NCI-H146 treated with DMSO at 0.1 percent for 48 hours (cell line): Measurements from ENCODE around the gene IMPG2.

ENCODE experiments used
- DNase-seq: peaks from one replicate; lab custom pipeline; 2025; ENCODE audit not compliant: unreplicated experiment; lab: John Stamatoyannopoulos, UW

Gene IMPG2

DNA sequence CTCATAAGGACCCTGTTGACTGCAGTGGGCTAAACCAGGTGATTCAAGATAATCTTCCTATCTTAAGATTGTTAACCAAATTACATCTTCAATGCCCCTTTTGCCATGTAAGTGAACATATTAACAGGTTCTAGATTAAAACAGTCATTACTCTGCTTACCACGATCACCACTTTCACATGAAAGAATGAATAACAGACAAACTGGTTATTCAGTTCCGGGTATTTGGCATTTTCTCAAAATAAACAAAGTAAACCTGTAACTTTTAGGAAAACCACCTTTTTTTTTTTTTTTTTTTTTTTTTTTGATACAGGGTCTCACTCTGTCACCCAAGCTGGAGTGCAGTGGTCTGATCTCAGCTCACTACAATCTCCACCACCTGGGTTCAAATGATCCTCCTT, 131.2 kb downstream of the IMPG2 start:
- no peak for DNase-seq

DNA sequence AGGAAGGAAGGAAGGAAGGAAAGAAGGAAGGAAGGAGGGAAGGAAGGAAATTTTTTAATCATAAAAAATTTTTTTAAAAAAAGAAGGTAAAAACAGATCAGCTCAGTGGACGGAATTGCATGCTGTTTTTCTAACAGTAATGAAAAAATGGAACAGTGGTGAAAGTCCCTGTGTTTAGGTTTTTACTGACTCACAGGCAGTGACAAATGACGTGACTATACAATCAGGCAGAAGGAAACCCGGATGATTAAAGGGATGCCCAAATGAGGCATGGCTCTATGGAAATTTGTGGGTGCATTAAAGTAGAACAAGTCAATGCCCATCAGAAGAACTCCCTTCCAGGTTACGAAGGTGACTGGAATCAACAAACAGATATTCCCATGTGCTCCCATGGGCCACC, 135.0 kb downstream of the IMPG2 start:
- no peak for DNase-seq

DNA sequence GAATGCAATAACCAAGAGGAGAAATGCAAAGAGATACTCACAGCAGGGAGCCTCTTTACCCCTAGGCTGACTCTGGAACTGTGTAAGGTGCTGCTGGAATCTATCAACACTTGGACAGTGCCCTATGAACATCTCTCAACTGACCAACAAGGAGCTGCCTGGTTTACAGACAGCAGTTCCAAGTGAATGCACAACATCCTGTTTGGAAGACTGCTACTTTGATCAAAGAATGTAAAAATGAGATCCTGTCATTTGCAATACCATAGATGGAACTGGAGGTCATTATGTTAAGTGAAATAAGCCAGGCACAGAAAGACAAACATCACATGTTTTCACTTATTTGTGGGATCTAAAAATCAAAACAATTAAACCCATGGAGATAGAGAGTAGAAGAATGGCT, 136.3 kb downstream of the IMPG2 start:
- no peak for DNase-seq

DNA sequence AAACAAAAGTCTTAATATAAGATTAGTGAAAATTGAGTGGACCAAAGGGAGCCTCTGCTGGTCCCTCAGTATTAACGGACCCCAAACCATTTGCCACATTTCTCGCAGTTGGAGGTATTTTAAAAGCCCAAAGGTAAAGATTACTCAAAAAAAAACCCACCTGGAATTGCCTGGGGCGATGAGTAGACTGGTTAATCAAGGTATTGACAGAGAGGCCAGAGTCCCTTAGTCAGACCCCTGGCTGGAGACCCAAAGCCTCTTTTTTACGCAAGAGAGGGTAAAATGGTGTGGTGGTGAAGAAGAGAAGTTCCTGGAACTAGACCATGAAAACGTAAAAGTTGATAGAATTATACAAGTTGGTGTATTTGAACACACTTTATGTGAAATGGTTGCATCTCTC, 137.2 kb downstream of the IMPG2 start:
- no peak for DNase-seq

DNA sequence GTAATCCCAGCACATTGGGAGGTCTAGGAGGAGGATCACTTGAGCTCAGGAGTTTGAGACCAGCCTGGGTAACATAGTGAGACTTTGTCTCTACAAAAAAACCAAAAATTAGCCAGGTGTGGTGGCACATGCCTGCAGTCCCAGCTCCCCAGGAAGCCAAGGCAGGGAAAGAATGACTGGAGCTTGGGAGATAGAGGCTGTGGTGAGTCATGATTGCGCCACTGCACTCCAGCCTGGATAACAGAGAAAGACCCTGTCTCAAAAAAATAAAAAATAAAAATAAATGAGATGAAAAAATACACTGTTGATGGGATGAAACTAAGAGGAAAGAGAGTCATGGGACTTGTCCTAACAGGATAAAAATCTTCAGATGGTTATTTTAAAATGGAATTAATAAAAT, 137.6 kb downstream of the IMPG2 start:
- no peak for DNase-seq

DNA sequence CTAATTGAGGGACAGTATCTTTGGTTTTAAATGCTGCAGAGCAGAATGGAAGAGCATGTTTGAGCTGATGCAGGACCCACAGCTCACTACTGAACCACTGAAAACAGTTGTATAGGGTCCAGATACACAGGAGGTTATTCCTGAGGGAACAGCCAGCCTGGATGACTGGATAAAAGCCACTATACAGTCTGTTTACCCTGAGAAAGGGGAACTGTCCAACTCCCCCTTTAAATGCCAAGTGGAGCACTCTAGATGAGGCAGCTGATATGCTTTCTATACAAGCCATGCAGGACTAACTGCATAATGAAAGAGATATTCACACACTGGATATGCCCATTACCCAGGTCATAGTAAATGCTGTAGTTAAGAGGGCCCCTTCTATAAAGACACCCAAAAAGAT, 138.6 kb downstream of the IMPG2 start:
- no peak for DNase-seq

DNA sequence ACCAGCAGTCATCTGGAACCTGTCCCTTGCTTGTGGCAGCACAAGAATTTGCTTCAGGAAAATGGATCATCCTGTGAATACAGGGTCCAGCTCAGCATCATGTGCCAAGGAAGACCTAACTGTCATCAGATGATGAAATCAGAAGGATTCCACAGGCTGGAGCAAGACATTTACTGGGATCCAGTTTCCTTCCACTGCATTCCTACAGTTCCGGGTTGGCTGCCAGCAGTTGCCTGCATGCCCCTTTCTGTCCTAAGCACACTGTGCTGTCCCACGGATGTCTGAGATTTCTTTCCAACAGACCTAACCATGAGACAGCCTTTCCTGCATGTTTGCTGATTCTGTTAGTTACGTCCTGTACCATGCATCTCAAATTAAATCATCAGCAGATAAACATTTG, 140.7 kb downstream of the IMPG2 start:
- no peak for DNase-seq

DNA sequence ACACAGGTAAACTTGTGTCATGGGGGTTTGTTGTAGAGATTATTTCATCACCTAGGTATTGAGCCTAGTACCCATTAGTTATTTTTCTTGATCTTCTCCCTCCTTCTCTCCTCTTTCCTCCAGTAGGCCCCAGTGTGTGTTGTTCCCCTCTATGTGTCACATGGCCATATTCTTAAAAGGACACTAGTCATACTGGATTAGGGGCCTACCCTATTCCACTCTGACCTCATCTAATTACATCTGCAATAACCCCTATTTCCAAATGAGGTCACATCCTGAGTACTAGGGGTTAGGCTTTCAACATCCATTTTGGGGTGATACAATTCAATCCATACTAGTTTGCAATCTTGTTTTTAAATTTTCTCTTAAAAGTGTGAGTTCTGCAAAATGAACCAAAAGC, 142.8 kb downstream of the IMPG2 start:
- DNase-seq: no peak
